Uterus (tissue), 4 donors: ENCODE measurements around the gene CDC16. TPM values are rescaled to one million over a fixed set of nuclear protein-coding genes. Genes with fewer than 3 reads are reported as not detected.

ENCODE experiments used
- DNase-seq, 2 donors: peaks; one replicate each; pipeline ENCODE4 v3.0.0-alpha.2; 2019 to 2020
- H3K27ac ChIP-seq, 2 donors: fragments of 200-600 bp; sonication (generic); 1 replicate in 1 of 2; 2 replicates in 1 of 2; pipeline ENCODE4 v1.5.1; 2016 to 2018
- H3K27me3 ChIP-seq, 2 donors: fragments of 200-600 bp; sonication (generic); one replicate each; pipeline ENCODE4 v1.5.1; 2018 to 2019; ENCODE audit warnings: control low read depth in 1 of 2
- H3K36me3 ChIP-seq, 2 donors: fragments of 200-600 bp; sonication (generic); one replicate each; pipeline ENCODE4 v1.5.1; 2019; ENCODE audit warnings: control low read depth in 1 of 2
- H3K4me1 ChIP-seq, 2 donors: fragments of 200-600 bp; sonication (generic); one replicate each; pipeline ENCODE4 v1.5.1; 2018 to 2019; ENCODE audit warnings: control low read depth in 1 of 2
- H3K4me3 ChIP-seq, 2 donors: fragments of 200-600 bp; sonication (generic); 1 replicate in 1 of 2; 2 replicates in 1 of 2; pipeline ENCODE4 v1.5.1; 2018 to 2019; ENCODE audit warnings: mild to moderate bottlenecking in 1 of 2
- H3K9me3 ChIP-seq, 2 donors: fragments of 200-600 bp; sonication (generic); one replicate each; pipeline ENCODE4 v1.5.1; 2019; ENCODE audit warnings: control low read depth in 1 of 2
- POLR2A ChIP-seq, 2 donors: fragments of 450-650 bp; IDR thresholded peaks; one replicate each; pipeline ENCODE4 v1.6.1; 2016; ENCODE audit warnings: antibody characterized with exemption in 2 of 2, mild to moderate bottlenecking in 1 of 2, moderate library complexity in 1 of 2
- intact Hi-C: fragments of 100-400 bp; cut with DNase I; formaldehyde crosslinking; loops from one replicate; pipeline ENCODE4 v1.15.1; 2023; ENCODE audit warnings: low total_unique reads
- total RNA-seq, 4 donors: library from RNA; depleted of rRNA in 3 of 4; stranded (reverse); fragments of >200 nt in 3 of 4; gene quantifications; one replicate each; pipeline versions ENCODE4 v1.1.0 to v1.2.4, GENCODE V29; 2014 to 2023
- TF ChIP-seq, protein P1 (sequence below), 4 experiments: fragments of 200-600 bp in 2 of 4; fragments of 450-650 bp in 2 of 4; sonication (generic) in 2 of 4; IDR thresholded peaks; one replicate each; pipeline ENCODE4 v1.5.1; 2016 to 2019; ENCODE audit warnings: antibody characterized with exemption in 4 of 4, mild to moderate bottlenecking in 2 of 4, moderate library complexity in 1 of 4
- donor health status: DM: yes; HTN: yes; CAD: no.

The CDC16 gene
- total RNA-seq, 4 donors from 2014 or later: 25.0 to 103 (median 53.5) TPM

- Histone ChIP-seq H3K36me3 (no peaks in the 10 kb centered on the region), H3K27me3 (no peaks in the 10 kb centered on the region)
Observed at GRCh38 chr13:114296902-114297301, 62.2 kb downstream of the CDC16 start.

DNA sequence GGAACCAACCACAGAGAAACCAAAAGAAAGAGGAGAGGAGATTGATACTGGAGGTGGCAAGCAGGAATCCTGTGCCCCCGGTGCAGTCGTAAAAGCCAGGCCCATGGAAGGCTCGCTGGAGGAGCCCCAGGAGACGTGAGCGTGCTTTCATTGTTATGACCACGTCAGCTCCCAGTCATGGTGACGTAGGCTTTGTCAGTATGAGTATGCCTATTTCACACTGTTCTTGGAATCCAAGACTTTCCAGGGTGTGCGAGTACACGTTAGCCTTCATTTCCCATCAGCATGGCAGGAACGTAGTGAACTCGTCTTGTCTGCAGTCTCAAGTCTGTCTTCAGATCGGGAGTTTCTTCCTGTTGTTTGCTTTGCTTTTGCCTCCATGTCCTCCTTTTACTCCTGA, 64.2 kb downstream of the CDC16 start:
- TF ChIP-seq, protein P1, sequence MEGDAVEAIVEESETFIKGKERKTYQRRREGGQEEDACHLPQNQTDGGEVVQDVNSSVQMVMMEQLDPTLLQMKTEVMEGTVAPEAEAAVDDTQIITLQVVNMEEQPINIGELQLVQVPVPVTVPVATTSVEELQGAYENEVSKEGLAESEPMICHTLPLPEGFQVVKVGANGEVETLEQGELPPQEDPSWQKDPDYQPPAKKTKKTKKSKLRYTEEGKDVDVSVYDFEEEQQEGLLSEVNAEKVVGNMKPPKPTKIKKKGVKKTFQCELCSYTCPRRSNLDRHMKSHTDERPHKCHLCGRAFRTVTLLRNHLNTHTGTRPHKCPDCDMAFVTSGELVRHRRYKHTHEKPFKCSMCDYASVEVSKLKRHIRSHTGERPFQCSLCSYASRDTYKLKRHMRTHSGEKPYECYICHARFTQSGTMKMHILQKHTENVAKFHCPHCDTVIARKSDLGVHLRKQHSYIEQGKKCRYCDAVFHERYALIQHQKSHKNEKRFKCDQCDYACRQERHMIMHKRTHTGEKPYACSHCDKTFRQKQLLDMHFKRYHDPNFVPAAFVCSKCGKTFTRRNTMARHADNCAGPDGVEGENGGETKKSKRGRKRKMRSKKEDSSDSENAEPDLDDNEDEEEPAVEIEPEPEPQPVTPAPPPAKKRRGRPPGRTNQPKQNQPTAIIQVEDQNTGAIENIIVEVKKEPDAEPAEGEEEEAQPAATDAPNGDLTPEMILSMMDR (IDR thresholded peaks at IDR 0.05): no peak
- no peak for TF ChIP-seq POLR2A (IDR thresholded peaks at IDR 0.05)
- Histone ChIP-seq H3K36me3 (no peaks in the 10 kb centered on the region), H3K4me1 (no peaks in the 10 kb centered on the region), H3K27ac (no peak overlapping the region), H3K27me3 (no peaks in the 10 kb centered on the region), H3K9me3 (no peaks in the 10 kb centered on the region), H3K4me3 (no peak overlapping the region)
- no peak for DNase-seq
- intact Hi-C loops: no loop called here

More at GRCh38 chr13:114296902-114297301, 62.2 kb downstream of the CDC16 start:
- Histone ChIP-seq H3K9me3 (no peaks in the 10 kb centered on the region), H3K4me1 (no peaks in the 10 kb centered on the region), H3K27ac (no peak overlapping the region), H3K4me3 (no peak overlapping the region)
- DNase-seq: no peak
- no peak for TF ChIP-seq POLR2A (IDR thresholded peaks at IDR 0.05)
- TF ChIP-seq, protein P1 (IDR thresholded peaks at IDR 0.05): no peak
- intact Hi-C loops: no loop called here

DNA sequence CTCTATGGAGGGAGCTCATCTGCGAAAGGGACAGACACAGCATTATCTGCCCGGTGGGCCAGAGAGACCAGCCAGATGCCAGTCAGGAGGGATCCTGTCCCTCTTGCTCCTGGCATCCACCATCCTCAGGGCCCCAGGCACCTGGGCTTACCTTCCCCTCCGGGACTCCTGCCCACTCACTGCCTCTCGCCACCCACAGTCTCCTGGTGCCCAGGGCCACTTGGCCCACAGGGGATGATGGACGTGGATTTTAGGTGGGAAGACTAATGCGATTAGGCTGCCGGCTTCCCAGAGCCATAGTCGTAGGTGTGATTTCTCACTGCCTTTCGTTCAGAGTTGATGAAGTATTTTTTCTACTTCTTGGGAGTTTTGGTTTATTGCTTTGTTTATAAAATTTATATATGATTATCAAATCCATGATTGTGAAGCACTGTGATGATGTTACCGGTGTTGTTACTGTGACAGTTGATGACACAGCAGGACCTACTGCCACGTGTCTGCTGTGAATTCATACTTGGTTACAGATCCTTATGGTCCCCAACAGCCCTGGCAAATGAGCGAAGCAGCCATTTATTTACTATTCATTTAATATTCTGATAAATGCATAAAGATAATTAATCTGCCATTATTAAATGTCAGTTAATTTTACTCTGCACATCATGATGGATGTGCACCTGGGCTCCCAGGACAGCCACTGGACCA, 65.1 kb downstream of the CDC16 start:
- no peak overlapping the region for H3K27ac ChIP-seq
- H3K27me3 ChIP-seq: no peaks in the 10 kb centered on the region
- no peaks in the 10 kb centered on the region for H3K36me3 ChIP-seq
- no peak for DNase-seq
- H3K4me1 ChIP-seq: no peaks in the 10 kb centered on the region
- intact Hi-C loops: no loop called here
- H3K9me3 ChIP-seq: no peaks in the 10 kb centered on the region
- H3K4me3 ChIP-seq: no peak overlapping the region
- TF ChIP-seq, protein P1 (IDR thresholded peaks at IDR 0.05): no peak
- TF ChIP-seq POLR2A (IDR thresholded peaks at IDR 0.05): no peak

DNA sequence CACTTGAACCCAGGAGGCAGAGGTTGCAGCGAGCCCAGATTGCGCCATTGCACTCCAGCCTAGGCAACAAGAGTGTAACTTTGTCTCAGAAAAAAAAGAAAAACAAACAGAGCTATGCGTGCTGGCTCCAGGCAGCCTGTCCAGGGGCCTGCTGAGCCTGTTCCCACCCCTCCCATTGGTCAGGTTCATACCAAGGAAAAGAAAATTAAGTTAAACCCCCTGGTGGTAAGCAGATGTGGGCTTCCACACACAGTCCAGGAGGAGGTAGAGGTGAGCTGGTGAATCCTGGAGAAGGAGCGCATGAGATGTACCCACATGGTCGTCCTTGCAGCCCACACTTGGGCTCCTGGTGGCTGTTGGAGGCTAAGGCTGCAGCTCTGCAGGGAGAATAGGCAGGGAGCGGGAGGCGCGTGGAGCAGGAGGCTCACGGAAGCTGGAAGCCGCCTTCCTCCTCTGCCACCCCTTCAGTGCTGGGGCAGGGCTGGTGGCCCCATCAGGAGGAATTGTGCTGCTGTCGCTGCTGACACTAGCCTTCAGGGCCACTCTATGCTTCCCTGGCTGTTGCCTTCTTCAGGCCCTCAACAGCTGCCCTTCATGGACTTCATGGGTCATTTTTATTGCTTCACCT, 69.1 kb downstream of the CDC16 start:
- TF ChIP-seq, protein P1 (IDR thresholded peaks at IDR 0.05): no peak
- no peak for TF ChIP-seq POLR2A (IDR thresholded peaks at IDR 0.05)
- Histone ChIP-seq H3K27ac (no peak overlapping the region), H3K4me1 (no peaks in the 10 kb centered on the region), H3K36me3 (no peaks in the 10 kb centered on the region), H3K27me3 (no peaks in the 10 kb centered on the region), H3K9me3 (no peaks in the 10 kb centered on the region), H3K4me3 (no peak overlapping the region)
- no peak for DNase-seq
- intact Hi-C loops: no loop called here

DNA sequence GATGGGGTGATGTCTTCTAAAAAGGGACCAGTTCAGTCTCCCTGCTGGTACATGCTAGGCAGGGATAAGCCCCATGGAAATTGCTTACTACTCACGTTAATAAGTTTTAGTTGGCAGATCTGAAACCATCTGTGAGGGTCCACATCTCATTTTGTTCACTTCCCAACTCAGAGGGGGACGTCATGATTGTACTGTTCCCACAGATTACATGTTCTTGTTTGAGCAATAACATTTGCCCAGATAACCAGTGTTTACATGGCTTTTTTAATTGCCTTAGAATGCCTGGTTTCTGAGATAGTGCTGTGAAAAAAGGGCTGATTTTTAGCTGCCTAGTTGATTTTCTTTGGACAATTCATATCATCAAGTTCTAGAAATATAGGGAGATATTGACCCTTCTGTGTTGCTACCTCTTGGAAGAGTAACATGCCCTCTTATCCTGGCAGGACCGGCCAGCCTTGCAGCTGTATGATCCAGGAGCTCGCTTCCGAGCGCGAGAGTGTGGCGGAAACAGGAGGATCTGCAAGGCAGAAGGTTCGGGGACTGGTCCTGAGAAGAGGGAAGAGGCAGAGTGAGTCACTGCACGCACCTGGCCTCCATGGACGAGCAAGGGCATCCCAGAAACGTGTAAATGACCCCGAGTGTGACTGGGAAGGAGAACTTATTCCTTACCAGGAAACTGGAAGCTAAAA, 69.8 kb downstream of the CDC16 start:
- H3K27me3 ChIP-seq: no peaks in the 10 kb centered on the region
- no peak for DNase-seq
- no peaks in the 10 kb centered on the region for H3K36me3 ChIP-seq
- no peak overlapping the region for H3K27ac ChIP-seq
- TF ChIP-seq, protein P1 (IDR thresholded peaks at IDR 0.05): no peak
- no peak for TF ChIP-seq POLR2A (IDR thresholded peaks at IDR 0.05)
- intact Hi-C loops: no loop called here
- H3K9me3 ChIP-seq: no peaks in the 10 kb centered on the region
- H3K4me3 ChIP-seq: no peak overlapping the region
- no peaks in the 10 kb centered on the region for H3K4me1 ChIP-seq
